DOHH2 (cell line): ENCODE measurements around the gene POLR3GL.
"Not testable (repeated sequence)": the region's sequence is repeated elsewhere in the genome, so short reads cannot be mapped to it uniquely, and the experiment has no call there.

Source experiments
- H3F3A ChIP-seq: fragments of 200-600 bp; sonication (generic), shearing (Covaris generic); 2 replicates; pipeline ENCODE4 v1.6.0; 2016; ENCODE audit warnings: antibody characterized with exemption, mild to moderate bottlenecking; ENCODE audit not compliant: control insufficient read depth, insufficient read depth
- H3K27ac ChIP-seq: fragments of 200-600 bp; sonication (generic); 2 replicates; pipeline ENCODE4 v1.5.1; 2014; ENCODE audit warnings: low read depth, mild to moderate bottlenecking, low read length, moderate library complexity
- H3K27me3 ChIP-seq: fragments of 200-600 bp; sonication (generic); 2 replicates; pipeline ENCODE4 v1.6.1; 2014; ENCODE audit warnings: mild to moderate bottlenecking, low read length, mixed read lengths; ENCODE audit not compliant: control insufficient read depth
- H3K36me3 ChIP-seq: fragments of 200-600 bp; sonication (generic); 2 replicates; pipeline ENCODE4 v1.6.1; 2014; ENCODE audit warnings: mild to moderate bottlenecking, low read length, moderate library complexity, mixed read lengths; ENCODE audit not compliant: control insufficient read depth
- H3K4me1 ChIP-seq: fragments of 200-600 bp; sonication (generic); 2 replicates; pipeline ENCODE4 v1.6.1; 2014; ENCODE audit warnings: mild to moderate bottlenecking, low read length, mixed read lengths; ENCODE audit not compliant: control insufficient read depth
- H3K4me2 ChIP-seq: fragments of 200-600 bp; sonication (generic); 2 replicates; pipeline ENCODE4 v1.6.0; 2014; ENCODE audit warnings: mild to moderate bottlenecking, low read length, moderate library complexity
- H3K4me3 ChIP-seq: fragments of 200-600 bp; sonication (generic); 2 replicates; pipeline ENCODE4 v1.5.1; 2014; ENCODE audit warnings: mild to moderate bottlenecking, low read length, mixed read lengths
- H3K79me2 ChIP-seq: fragments of 200-600 bp; sonication (generic); 2 replicates; pipeline ENCODE4 v1.6.1; 2014; ENCODE audit warnings: mild to moderate bottlenecking, low read length, mixed read lengths; ENCODE audit not compliant: control insufficient read depth
- H3K9me2 ChIP-seq: fragments of 200-600 bp; sonication (generic); replicated peaks from 2 replicates; pipeline ENCODE4 v1.6.1; 2014; ENCODE audit warnings: mild to moderate bottlenecking, low read length, mixed read lengths; ENCODE audit not compliant: control insufficient read depth
- H3K9me3 ChIP-seq: fragments of 200-600 bp; sonication (generic); 2 replicates; pipeline ENCODE4 v1.6.1; 2014; ENCODE audit warnings: antibody characterized with exemption, low read length, mixed read lengths; ENCODE audit not compliant: control insufficient read depth, insufficient read depth
- H4K20me1 ChIP-seq: fragments of 200-600 bp; sonication (generic); 2 replicates; pipeline ENCODE4 v1.6.0; 2014; ENCODE audit warnings: low read depth, mild to moderate bottlenecking, antibody characterized with exemption, low read length, moderate library complexity; ENCODE audit not compliant: control insufficient read depth, insufficient read depth
- EZH2phosphoT487 ChIP-seq: fragments of 200-600 bp; sonication (generic); IDR thresholded peaks from 2 replicates; pipeline ENCODE4 v1.6.1; 2017; ENCODE audit warnings: borderline replicate concordance, mild to moderate bottlenecking, antibody characterized with exemption, low read length, moderate library complexity, mixed read lengths
- TF ChIP-seq, protein P1 (sequence below): fragments of 200-600 bp; sonication (generic); IDR thresholded peaks from one replicate; pipeline ENCODE4 v1.5.1; 2014; ENCODE audit warnings: antibody characterized with exemption, mild to moderate bottlenecking, low read depth, low read length; ENCODE audit not compliant: poor library complexity, severe bottlenecking

POLR3GL gene

DNA sequence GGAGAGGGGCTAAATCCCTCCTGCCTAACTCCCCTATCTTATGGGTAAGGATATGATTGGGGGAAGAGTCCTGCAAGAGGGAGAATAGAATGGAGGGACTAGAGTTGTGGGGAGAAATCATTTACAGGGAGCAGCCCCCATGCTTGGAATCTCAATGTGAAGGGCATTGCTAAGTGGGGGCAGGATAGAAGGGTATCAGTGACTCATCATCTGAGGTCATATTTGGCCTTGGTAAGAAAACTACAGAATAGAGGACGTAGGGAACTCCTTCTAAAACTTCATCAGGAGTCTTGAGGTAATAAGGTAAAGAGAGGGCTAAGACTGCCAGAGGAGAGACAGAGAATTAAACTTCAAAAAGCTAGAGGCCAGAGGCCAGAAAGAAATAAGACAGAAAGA, 56.6 kb downstream of the POLR3GL start:
- Histone ChIP-seq H3K9me2 (no peaks in the 10 kb centered on the region), H3F3A (no peaks in the 10 kb centered on the region), H3K27ac (no peak overlapping the region), H3K36me3 (no peaks in the 10 kb centered on the region), H3K4me3 (no peak overlapping the region), H3K4me2 (no peak overlapping the region), H4K20me1 (no peaks in the 10 kb centered on the region), H3K4me1 (no peaks in the 10 kb centered on the region), H3K9me3 (no peaks in the 10 kb centered on the region), H3K27me3 (peaks cover 71% of the 10 kb centered on the region), H3K79me2 (no peaks in the 10 kb centered on the region)
- TF ChIP-seq, protein P1, sequence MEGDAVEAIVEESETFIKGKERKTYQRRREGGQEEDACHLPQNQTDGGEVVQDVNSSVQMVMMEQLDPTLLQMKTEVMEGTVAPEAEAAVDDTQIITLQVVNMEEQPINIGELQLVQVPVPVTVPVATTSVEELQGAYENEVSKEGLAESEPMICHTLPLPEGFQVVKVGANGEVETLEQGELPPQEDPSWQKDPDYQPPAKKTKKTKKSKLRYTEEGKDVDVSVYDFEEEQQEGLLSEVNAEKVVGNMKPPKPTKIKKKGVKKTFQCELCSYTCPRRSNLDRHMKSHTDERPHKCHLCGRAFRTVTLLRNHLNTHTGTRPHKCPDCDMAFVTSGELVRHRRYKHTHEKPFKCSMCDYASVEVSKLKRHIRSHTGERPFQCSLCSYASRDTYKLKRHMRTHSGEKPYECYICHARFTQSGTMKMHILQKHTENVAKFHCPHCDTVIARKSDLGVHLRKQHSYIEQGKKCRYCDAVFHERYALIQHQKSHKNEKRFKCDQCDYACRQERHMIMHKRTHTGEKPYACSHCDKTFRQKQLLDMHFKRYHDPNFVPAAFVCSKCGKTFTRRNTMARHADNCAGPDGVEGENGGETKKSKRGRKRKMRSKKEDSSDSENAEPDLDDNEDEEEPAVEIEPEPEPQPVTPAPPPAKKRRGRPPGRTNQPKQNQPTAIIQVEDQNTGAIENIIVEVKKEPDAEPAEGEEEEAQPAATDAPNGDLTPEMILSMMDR, result no peak
- no peak for TF ChIP-seq EZH2phosphoT487

DNA sequence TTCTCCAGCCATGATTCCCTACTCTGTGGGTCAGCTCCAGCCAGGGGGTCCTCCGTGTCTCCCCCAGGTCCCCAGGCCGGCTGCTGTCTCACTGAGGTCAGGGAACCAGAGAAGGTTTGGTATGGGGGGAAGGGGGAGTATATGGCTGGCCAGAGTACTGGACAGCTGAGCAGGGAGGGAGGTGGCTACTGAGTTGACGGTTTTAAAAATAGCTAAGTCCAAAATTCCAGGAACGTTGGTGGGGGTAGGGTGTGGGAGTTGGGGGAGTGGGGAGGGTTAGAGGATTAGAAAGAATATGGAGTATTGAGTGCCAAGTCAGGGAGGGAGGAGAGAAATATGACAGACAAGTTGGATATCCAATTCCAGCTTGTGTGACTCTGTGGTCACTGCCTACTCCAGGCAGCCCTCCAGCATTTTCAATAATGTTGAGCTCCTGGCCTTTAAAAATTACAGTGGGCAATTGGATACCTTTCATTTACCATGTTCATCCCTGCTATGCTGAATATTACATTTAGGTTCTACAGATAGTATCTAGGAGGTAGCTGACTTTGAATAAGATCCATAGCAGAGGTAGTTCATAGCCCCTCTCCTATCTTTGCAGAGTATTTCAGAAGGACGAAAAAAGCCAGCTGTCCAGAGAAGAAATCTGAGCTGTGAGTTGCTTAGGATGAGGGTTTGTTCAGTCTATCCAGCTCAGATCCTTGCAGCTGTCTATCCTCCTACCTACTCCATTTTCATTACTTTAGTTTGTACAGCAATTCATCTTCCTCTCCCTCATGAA, 57.3 kb downstream of the POLR3GL start, which contains the start of gene HJV:
HJV (minus strand) TSS at position 114 of the 781 bp plus-strand sequence. CDS start 1,504 bp downstream, outside the sequence.
- Histone ChIP-seq H3K9me3 (no peaks in the 10 kb centered on the region), H3K4me3 (no peak within 1 kb of the TSS), H3K79me2 (no peaks in the 10 kb centered on the region), H3K4me2 (no peak within 1 kb of the TSS), H3K36me3 (no peaks in the 10 kb centered on the region), H3K4me1 (no peaks in the 10 kb centered on the region), H3K27ac (no peak within 1 kb of the TSS), H3K9me2 (no peaks in the 10 kb centered on the region), H4K20me1 (no peaks in the 10 kb centered on the region), H3F3A (no peaks in the 10 kb centered on the region), H3K27me3 (peaks cover 63% of the 10 kb centered on the region)
- TF ChIP-seq, protein P1, result no peak

DNA sequence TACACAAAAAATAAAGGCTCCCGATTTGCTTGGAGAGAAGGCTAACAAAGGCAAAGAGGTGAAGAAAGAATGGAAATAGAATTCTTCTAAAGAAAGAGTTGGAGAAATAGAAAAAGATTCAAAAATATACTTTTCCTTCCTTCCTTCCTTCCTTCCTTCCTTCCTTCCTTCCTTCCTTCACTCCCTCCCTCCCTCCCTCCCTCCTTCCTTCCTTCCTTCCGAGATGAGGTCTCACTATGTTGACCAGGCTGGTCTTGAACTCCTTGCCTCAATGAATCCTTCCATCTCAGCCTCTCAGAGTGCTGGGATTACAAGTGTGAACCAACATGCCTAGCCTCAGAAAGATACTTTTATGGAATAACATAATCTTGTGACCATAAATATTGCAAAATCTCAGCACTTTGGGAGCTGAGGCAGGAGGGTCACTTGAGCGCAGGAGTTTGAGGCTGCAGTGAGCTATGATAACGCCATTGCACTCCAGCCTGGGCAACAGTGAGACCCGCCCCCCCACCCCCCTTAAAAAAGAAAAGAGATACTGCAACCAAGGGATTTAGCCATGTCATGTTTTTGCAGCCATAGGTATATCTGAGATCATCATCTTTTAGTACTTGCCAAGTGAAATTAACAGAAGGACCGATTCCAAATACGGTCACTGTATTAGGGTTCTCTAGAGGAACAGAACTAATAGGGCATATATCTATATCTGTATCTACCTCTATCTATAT, 58.1 kb downstream of the POLR3GL start:
- H3K36me3 ChIP-seq, result no peaks in the 10 kb centered on the region
- no peaks in the 10 kb centered on the region for H3K4me1 ChIP-seq
- no peaks in the 10 kb centered on the region for H3F3A ChIP-seq
- H3K4me2 ChIP-seq, result no peak overlapping the region
- H4K20me1 ChIP-seq, result no peaks in the 10 kb centered on the region
- no peaks in the 10 kb centered on the region for H3K9me3 ChIP-seq
- TF ChIP-seq EZH2phosphoT487, result no peak
- TF ChIP-seq, protein P1, result no peak
- H3K27me3 ChIP-seq, result peaks cover 55% of the 10 kb centered on the region
- no peak overlapping the region for H3K27ac ChIP-seq
- H3K4me3 ChIP-seq, result no peak overlapping the region
- no peaks in the 10 kb centered on the region for H3K9me2 ChIP-seq
- H3K79me2 ChIP-seq, result no peaks in the 10 kb centered on the region

DNA sequence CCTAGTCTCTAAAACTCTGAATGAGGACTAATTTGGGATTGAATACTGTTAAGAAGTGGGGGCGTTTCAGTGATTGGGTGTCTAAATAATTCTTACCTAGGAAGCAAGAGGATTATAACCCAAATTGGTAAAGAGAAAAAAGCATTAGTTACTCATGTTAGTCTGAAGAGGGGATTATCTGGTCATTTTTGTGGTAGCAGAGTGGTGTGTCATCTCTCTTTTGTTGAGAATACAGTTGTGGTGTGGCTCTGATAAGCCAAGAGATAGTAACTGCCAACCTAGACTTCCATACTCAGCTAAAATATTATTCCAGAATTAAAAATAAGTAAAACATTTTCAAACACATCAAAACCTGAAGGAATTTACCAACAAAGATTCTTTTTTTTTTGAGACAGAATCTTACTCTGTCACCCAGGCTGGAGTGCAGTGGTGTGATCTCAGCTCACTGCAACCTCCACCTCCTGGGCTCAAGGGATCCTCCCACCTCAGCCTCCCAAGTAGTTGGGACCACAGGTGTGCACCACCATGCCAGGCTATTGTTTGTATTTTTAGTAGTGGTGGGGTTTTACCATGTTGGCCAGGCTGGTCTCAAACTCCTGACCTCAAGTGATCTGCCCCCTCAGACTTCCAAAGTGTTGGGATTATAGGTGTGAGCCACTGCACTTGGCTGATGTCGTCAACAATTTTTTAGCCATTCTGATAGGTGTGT, 61.5 kb downstream of the POLR3GL start:
- not testable (repeated sequence) for H3K4me2 ChIP-seq, H3F3A ChIP-seq, H3K4me1 ChIP-seq, H3K36me3 ChIP-seq, H4K20me1 ChIP-seq, H3K9me3 ChIP-seq, H3K9me2 ChIP-seq, H3K4me3 ChIP-seq, H3K27ac ChIP-seq, H3K79me2 ChIP-seq
- peaks cover 22% of the 10 kb centered on the region for H3K27me3 ChIP-seq

DNA sequence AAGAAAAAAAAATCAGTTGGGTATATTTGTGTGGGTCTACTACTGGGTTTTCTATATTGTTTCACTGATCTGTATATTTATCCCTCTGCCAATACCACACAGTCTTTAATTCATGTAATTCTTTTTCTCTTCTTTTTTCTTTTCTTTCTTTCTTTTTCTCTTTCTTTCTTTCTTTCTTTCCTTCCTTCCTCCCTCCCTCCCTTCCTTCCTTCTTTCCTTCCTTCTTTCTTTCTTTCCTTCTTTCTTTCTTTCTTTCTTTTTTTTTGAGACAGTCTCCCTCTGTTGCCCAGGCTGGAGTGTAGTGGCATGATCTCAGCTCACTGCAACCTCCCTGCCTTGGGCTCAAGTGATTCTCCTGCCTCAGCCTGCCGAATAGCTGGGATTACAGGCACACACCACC, 62.2 kb downstream of the POLR3GL start:
- H3K9me2 ChIP-seq, H3F3A ChIP-seq: not testable (repeated sequence)

More for the DNA sequence above, 62.2 kb downstream of the POLR3GL start:
- not testable (repeated sequence) for H3K79me2 ChIP-seq, H3K4me3 ChIP-seq, H3K27ac ChIP-seq, H4K20me1 ChIP-seq, H3K4me1 ChIP-seq, H3K36me3 ChIP-seq, H3K9me3 ChIP-seq, H3K4me2 ChIP-seq
- peaks cover 18% of the 10 kb centered on the region for H3K27me3 ChIP-seq
